ENCODE measurements around the gene SLC35E4. TPM values are rescaled to one million over a fixed set of nuclear protein-coding genes. Genes with fewer than 3 reads are reported as not detected.

The SLC35E4 gene
- total and polyA plus RNA-seq, 2 donors (not counting 1 experiment from before 2014, with no cell fraction given) = 0.39 to 3.4 TPM

- peak; percentile 56 for ATAC-seq (ENCODE audit: low read depth)
- H3K4me1 Mint-ChIP-seq = peaks cover 29% of the 10 kb centered on the region
Observed at GRCh38 chr22:30605449-30606110, 30.0 kb upstream of the SLC35E4 start.

More at GRCh38 chr22:30605449-30606110, 30.0 kb upstream of the SLC35E4 start:
- no peaks in the 10 kb centered on the region for H3K9me3 Mint-ChIP-seq (ENCODE audit: insufficient read depth)
- Histone ChIP-seq H3K27ac (ENCODE audit: low read length in 2 of 2) (no peak overlapping the region), H3K36me3 (replicated peaks in 1 of 2; ENCODE audit: control extremely low read depth in 1 of 2, control insufficient read depth in 1 of 2, extremely low read depth in 1 of 2, insufficient read depth in 2 of 2, low read length in 1 of 2) (no peaks in the 10 kb centered on the region), H4K20me1 (ENCODE audit: control insufficient read depth, insufficient read depth, low read length, poor library complexity, severe bottlenecking) (no peaks in the 10 kb centered on the region), H3K9ac (ENCODE audit: low read length) (no peak overlapping the region), H3K9me3 (ENCODE audit: control extremely low read depth in 1 of 3, control insufficient read depth in 2 of 3, insufficient read depth in 1 of 3, low read length in 2 of 3) (no peaks in the 10 kb centered on the region), H3K27me3 (replicated peaks in 1 of 4; ENCODE audit: control extremely low read depth in 1 of 4, control insufficient read depth in 3 of 4, insufficient read depth in 4 of 4, low read length in 3 of 4) (no peaks in the 10 kb centered on the region), H2AFZ (ENCODE audit: insufficient read depth, low read depth, low read length, poor library complexity, severe bottlenecking) (peak overlapping the region; percentile 85), H3K4me2 (replicated peaks; ENCODE audit: low read depth, low read length, poor library complexity, severe bottlenecking) (peak overlapping the region; percentile 97), H3K4me3 (ENCODE audit: control extremely low read depth in 1 of 5, extremely low read depth in 1 of 5, insufficient read depth in 1 of 5, low read depth in 2 of 5, low read length in 4 of 5) (no peak overlapping the region), H3K4me1 (ENCODE audit: control insufficient read depth in 2 of 2, insufficient read depth in 2 of 2, low read length in 2 of 2) (peaks cover 18 to 42% of the 10 kb centered on the region in 2 donors), H3K79me2 (ENCODE audit: control insufficient read depth, insufficient read depth, low read length) (no peaks in the 10 kb centered on the region)
- ChIA-PET CTCF (interaction anchor here (1.1 to 1.2 kb wide), 2 partner anchors 27 to 120 kb away, joined by 3 read pairs; no protein-coding TSS in a partner anchor), POLR2A (interaction anchor here (1.4 kb wide), 1 partner anchor 14 kb away, joined by 3 read pairs; the partner anchor contains the start of gene PES1)
- TF ChIP-seq EZH2 (IDR thresholded peaks at IDR 0.05; ENCODE audit: borderline replicate concordance, insufficient read depth, low read depth, low read length, poor library complexity, severe bottlenecking) (no peak), CTCF (IDR thresholded peaks at IDR 0.05) (peak; percentile 76)
- H3K27me3 Mint-ChIP-seq = peaks cover 11% of the 10 kb centered on the region
- DNase-seq = peak; percentile 60
- peak overlapping the region; percentile 73 for H3K4me3 Mint-ChIP-seq
- intact Hi-C loops (cut with micrococcal nuclease) = loop anchor here (2.0 kb wide), 2 partner anchors 29 to 89 kb away; partner anchors contain the start of genes OSBP2 and SLC35E4
- 0% methylated on average over 3 of the region's 9 CpGs for WGBS (ENCODE audit: insufficient coverage)
- peak overlapping the region; percentile 20 for H3K27ac Mint-ChIP-seq
